Breast epithelium (tissue), 3 donors: Measurements from ENCODE around the gene MTMR1.

Source experiments
- POLR2A ChIP-seq: fragments of 450-650 bp; IDR thresholded peaks from one replicate; pipeline ENCODE4 v1.6.1; 2016; ENCODE audit warnings: antibody characterized with exemption, mild to moderate bottlenecking, moderate library complexity
- POLR2AphosphoS5 ChIP-seq, 3 donors: sonication (generic); formaldehyde crosslinking; IDR thresholded peaks; one replicate each; pipeline ENCODE4 v1.6.1; 2017; ENCODE audit warnings: antibody characterized with exemption in 3 of 3
- TF ChIP-seq, protein P1 (sequence below), 3 donors: fragments of 450-650 bp; IDR thresholded peaks; one replicate each; pipeline ENCODE4 v1.5.1; 2016 to 2017; ENCODE audit warnings: antibody characterized with exemption in 3 of 3, mild to moderate bottlenecking in 3 of 3, moderate library complexity in 3 of 3

GRCh38 chrX:150774798-150775568, 81.8 kb downstream of the MTMR1 start:
- TF ChIP-seq, protein P1, sequence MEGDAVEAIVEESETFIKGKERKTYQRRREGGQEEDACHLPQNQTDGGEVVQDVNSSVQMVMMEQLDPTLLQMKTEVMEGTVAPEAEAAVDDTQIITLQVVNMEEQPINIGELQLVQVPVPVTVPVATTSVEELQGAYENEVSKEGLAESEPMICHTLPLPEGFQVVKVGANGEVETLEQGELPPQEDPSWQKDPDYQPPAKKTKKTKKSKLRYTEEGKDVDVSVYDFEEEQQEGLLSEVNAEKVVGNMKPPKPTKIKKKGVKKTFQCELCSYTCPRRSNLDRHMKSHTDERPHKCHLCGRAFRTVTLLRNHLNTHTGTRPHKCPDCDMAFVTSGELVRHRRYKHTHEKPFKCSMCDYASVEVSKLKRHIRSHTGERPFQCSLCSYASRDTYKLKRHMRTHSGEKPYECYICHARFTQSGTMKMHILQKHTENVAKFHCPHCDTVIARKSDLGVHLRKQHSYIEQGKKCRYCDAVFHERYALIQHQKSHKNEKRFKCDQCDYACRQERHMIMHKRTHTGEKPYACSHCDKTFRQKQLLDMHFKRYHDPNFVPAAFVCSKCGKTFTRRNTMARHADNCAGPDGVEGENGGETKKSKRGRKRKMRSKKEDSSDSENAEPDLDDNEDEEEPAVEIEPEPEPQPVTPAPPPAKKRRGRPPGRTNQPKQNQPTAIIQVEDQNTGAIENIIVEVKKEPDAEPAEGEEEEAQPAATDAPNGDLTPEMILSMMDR (IDR thresholded peaks at IDR 0.05), result no peak
- TF ChIP-seq POLR2A (no peak), POLR2AphosphoS5 (IDR thresholded peaks at IDR 0.05) (no peak)
